Ammon's horn (tissue), 1 donor: ENCODE results near the gene CARD11.

ENCODE experiments used
- DNase-seq: peaks from one replicate; pipeline ENCODE4 v3.0.0-alpha.2; 2016; ENCODE audit warnings: low spot score

CARD11 gene

DNA sequence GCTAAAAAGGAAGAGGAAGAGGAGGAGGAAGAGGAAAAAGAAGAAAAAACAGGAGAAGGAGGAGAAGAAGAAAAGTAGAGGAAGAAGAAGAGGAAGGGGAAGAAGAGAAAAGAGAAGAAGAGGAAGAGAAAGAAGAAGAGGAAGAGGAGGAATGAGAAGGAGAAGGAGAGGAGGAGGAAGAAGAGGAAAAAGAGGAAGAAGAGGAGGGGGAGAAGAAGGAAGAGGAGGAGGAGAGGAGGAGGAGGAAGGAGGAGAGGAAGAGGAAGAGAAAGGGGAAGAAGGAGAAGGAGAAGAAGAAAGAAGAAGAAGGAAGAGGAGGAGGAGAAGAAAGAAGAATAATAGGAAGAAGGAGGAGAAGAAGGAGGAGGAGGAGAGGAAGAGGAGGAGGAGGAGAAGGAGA lies 103.2 kb downstream of the CARD11 start:
- no peak for DNase-seq

DNA sequence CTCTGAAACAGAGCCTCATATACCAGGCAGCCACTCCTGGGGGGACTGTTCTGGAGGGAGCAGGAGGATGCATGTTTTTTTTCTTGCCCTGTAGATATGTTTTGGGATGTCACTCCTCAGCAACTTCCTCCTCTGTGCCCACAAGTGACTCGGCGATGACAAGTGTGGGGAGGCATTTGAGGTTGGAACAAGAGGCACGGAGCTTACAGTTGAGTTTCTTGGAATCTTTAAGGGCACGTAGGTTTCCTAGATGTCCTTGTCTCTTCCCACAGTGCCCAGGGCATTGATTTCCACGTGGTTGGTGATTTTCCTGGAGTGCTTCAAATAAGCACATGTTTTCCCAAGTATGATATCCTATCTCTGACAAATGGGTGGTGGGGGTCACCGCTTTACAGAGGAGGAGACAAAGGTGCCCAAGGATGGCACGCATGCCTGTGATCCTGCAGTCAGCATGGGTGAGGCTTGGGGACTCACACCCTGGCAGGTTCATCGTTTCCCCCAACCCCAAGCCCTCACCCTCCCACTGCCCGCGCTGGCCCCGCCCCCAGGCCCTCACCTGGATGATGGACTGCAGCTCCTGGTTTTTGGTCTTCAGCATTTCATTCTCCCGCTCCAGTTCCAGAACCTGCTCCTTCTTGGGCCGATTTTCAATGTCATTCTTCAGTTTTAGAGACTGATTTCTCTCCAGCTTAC lies 104.3 kb downstream of the CARD11 start:
- no peak for DNase-seq

GRCh38 chr7:2938514-2939192 lies 105.0 kb downstream of the CARD11 start:
- DNase-seq, result no peak

DNA sequence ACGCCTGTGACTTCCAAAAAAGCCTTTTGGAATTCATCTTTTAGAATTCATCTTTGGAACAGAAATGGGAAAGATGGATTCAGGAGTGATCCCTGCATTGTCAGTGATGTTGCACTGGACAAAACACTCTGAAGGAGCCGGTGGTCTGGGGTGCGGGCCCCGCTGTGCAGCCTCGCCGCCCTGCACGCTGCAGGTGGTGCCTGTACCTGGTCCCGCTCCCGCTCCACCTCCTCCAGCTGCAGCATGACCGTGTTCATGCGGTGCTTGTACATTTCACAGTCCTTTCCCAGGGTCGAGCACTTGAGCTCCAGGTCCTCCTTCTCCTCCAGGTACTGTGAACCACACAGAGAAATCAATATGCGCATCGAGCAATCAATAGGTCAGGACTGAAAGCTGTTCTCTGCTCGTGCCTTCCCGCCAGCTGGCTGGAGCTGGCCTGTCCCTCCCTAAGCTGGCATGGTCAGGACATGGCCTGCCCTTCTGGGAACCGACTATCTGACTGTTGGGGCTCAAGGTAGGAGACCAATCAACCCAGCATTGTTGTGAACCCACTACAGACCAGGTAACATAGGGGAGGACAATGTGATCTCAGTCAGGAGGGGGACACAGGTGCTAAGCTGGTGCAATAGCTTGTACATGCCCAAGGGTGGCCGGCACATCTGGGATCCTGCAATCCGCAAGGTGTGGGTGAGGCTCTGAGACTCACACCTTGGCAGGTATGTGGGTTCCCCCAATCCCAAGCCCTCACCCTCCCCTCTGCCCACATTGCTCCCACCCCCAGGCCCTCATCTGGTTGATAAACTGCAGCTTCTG lies 105.8 kb downstream of the CARD11 start:
- no peak for DNase-seq

- DNase-seq, result no peak
Measured at GRCh38 chr7:2936891-2937580, 106.6 kb downstream of the CARD11 start.

DNA sequence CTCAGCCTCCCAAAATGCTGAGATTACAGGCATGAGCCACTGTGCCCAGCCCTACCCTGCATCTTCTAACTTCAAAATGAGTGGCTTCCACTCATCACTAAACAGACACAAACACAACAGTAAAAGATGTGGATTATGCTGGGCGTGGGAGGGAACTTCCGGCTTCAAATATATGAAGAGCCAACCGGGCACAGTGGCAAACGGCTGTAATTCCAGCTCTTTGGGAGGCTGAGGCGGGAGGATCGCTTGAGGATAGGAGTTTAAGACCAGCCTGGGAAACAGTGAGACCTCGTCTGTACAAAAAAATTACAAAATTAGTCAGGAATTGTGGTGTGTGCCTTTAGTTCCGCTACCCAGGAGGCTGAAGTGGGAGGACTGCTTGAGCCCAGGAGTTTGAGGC lies 107.4 kb downstream of the CARD11 start:
- no peak for DNase-seq

DNA sequence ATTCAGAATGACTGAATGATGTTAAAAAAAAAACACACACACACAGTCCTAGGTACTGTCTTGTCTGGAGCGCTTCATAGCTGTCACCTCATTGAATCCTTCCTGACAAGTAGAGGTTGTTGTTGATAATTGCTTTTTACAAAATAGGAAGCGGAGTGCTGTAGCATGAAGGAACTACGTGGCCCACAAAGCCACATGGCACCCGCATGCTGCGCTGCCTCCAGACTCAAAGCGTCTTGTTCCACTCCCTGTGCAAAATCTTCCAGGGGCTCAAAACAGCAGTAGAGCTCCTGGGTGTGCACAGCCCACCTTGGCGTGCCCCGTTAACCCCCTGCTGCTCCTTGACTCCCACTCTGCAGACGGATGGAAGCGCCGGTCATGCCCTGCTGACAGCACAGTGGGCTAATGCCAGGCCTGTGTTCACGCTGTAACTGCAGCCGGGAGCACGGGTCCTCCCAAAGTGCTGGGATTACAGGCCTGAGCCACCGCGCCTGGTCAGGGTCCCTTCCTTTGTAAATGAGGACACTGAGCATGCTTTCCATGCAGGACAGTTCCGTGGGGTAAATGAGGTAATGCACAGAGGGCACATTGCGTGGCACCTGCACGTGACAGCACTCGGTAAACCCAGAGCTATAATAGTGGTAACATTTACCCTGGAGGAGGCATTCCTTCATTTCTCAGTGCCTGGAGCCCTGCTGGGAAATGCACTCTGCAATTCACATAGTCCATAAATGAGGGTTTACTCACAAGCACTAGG lies 108.5 kb downstream of the CARD11 start:
- DNase-seq, result peak; percentile 66

DNA sequence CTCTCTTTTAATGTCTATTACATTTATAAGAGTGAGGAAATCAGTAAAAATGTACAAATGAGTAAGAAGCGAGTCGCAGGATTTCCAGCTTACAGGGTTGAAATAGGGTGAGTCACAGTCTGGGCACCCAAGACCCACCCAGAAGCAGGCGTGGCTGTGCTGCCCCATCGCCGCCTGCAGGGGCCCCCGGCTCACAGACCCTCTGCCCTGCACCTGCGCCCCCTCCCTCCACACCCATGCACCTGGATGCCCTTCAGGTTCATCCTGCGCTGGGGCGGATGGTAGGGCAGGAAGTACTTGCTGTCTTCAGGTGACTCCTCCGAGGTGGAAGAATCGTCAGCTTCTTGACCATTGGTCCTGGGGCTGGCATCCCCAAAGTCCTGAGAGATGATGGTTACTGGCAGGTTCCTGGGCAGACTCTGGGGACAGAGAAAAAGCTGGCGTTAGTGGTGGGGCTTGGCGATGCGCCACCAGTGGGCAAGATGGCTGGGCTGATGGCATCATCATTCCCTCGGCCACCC lies 109.4 kb downstream of the CARD11 start:
- DNase-seq, result no peak

DNA sequence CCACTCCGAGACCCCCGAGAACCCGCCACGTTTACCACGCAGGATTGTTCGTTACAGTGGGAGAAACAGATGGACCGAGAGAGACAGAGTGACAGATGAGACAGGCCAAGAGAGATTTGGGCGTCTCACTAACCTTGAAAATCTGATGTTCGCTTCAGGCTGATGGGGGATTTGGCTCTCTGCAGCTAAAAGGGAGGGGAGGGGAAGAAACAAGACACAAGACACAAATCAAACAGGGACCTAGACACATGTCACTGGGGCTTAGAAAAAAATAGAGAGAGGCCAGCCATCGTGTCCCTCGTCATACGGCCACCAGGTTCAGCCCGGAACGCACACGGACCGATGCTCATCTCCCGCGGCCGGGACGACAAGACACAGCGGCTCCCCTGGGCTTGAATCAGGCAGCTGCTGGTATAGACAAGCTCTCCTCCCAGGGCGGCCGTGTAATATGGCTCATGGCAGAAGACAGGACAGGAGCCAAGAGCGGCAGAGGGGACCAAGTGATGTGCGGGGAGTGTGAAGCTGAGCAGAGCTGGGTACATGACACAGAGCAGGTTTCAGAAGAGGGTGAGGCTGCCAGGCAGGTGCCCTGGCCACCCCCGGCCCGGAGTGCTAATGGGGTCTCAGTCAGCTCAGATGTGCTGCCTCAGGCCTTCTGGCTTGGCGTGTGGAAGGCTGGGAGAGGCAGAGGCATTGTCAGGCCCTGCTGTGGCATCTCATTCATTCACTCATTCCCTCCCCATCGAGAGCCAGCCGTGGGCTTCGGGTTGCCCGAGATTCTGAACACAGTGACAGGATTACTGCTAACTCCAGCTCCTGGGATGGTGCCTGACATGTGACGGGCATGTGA lies 111.0 kb downstream of the CARD11 start:
- DNase-seq, result no peak

DNA sequence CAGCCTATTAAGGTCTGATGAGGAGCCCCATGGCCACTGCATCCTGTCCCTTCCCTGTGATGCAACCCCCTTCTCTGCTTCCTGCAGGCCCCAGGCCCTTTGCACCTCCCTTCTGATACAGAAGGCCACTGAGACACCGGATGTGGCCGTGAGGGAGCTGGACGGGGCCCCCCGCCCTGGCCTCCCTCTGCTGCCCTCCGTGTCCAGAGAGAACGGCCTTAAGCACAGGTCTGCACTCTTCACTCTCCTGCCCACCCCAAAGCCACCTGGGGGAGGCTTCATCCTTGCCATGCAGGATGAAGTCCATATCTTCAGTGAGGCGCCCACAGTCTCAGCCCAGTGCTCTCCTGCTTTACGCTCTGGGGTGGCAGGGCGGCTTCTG lies 112.6 kb downstream of the CARD11 start:
- DNase-seq, result no peak

DNA sequence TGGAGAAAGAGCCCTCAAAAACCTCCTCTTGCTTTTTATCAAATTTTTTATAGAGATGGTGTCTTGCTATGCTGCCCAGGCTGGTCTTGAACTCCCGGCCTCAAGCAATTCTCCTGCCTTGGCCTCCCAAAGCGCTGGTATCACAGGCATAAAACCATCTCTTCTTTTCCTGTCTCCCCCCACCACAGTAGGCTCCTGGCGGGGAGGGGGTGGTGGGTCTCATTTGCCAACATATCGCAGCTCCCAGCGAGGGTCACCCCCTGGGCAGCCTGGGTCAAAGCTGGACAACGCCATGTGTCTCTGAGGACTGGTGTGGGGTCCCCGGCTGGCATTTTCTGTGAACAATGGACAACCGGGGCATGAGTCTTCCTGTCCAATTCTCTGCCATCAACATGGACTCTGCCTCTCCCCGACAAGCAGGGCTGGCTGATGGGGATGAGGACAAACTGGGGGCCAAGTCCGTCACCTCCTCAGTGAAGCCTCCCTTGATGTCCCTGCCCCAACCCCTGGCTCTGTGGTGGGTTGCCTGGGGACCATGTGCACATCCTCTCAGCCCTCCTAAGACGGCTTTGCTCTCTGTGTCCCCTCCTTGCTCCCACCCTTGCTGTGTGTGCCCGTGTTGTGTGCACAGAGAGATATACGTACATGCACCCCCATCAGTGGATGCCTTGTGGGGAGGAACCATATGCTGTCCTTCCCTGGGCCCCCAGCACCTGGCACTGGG lies 113.2 kb downstream of the CARD11 start:
- DNase-seq, result no peak

DNA sequence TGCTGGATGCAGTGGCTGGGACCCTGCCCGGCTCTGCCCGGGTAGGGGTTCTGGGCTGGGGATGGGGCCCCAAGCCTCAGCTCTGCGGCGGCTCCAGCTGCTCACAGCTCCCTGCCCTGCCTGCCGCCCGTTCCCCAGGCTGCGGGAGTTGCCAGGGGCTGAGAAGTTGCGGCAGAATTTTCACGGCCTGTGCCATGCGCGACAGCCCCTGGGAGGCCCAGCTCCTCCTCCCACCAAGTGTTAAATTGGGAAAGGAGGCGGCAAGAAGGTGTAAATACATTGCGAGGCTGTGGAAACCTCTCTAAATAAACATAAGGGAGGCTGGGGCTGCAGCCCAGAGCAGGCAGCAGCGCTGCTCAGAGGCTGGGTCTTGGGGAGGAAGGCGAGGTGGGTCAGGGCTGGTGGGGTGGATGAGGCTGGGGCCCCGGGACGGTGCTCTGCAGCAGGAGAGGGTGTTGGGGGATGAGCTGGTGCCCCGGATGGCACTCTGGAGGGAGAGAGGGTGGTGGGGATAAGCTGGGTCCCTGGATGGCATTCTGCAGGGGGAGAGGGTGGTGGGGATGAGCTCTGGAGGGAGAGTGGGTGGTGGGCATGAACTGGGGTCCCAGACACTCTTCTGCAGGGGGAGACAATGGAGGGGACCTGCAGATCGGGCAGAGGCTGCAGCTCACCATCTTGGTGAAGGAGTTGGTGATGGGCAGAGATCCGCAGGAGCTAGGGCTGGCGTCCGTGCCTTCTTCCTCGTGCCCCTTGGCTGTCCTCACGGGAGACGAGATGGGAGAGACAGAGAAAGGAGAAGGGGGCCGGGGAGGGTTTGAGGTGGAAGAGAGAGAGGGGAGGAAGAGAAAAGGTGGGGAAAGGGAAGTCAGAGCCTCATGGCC lies 114.1 kb downstream of the CARD11 start:
- DNase-seq, result no peak

DNA sequence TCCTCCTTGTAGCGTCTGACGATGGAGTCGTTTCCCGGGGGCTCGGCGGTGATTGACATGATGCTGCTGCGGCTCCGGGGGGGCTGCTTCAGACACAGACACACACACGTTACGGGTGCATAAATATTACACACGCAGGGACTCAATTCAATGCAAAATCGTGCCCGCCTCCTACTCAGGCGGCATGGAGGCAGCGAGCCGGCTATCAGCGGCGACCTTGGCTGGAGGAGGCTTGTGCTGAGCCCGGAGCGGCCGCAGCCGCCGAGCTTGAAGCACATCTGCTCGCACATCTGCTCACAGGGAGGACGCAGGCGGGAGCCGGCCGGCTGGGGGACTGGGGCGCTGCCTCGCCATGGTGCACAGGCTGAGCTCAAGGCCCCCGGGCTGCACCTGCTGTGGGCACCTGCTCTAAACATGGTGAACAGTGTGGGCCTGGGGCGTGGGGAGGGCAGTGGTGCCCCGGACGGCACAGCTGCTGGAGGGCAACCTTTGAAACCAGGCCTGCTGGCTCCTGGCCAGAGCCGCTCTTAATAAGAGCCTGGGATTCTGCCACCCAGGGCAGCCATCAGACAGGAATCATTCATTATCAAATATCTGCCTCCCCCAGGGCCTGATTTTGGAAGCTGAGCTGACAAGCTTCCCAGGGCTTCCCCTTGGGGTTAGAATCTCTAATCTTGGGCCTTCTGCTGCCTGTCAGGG lies 114.9 kb downstream of the CARD11 start:
- DNase-seq, result no peak

DNA sequence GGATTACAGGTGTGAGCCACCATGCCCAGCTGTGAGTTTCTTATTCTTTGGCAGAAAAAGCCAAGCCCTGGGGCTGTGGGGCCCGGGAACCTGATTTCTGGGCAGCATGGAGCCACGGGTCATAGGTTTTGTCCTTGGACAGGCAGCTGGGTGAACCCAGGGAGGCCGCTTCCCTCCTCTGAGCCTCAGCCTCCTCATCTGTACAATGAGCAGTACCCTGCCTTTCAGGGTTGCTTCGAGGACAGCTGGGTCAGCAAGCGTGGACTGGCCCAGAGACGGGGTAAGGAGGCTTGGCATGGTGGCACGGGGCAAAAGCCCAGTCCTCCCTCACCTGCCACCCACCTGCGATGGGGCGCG lies 115.4 kb downstream of the CARD11 start:
- no peak for DNase-seq

DNA sequence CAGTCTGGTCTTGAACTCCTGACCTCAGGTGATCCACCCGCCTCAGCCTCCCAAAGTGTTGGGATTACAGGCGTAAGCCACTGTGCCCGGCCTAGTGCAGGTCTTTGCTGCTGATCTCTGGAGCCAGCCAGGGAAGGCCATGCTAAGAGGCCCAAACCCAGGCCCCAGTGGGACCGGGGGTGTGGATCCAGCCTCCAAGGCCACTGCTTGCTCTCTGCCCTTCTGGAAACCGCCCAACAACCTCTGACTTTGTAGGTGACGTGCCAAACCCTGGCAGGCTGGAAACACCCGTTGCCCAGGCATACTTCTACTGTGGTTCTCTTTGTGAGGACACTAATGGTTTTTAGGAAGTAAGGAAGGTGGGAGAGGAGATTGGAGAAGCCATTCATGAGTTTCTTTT lies 116.1 kb downstream of the CARD11 start:
- DNase-seq, result no peak

- no peak for DNase-seq
Measured at GRCh38 chr7:2926896-2927405, 116.7 kb downstream of the CARD11 start.

DNA sequence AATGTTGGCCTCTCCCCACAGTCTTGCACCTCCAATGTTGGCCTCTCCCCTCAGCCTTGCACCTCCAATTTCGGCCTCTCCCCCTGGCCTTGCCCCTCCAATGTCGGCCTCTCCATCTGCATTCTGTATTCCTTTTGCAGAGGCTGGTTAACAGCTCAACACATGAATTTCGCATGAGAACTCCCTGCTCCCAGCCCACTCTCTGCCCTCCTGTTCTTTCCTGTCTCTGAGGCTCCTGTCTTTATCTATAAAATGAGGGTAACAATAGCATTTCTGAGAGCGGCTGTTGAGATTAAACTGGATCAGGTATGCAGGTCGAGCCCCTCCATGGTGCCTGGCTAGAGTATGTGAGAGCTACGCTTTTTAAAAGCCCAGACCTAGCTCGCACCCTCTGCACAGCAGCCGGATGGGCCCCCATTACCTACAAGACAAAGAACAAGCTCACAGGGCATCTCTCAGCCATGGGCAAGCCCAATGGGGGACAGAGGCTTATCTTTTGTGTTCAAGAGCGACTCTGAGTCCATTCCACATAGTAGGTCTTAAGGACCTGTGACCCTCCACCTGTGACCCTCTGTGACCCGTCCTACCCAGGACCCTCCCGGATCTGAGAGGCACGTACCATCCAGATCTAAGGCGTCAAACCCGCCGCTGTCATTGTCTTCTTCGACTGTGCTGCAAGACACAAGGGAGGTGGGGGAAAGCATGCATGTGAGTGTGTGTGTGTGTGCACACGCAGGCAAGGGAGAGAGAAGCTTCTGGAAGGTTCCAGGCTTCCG lies 117.4 kb downstream of the CARD11 start:
- no peak for DNase-seq
